HCT116 (cell line): ENCODE results near the gene LIMA1. TPM values are rescaled to one million over a fixed set of nuclear protein-coding genes. Genes with fewer than 3 reads are reported as not detected.

ENCODE experiments used
- ATAC-seq: fragments of 200-7000 bp; cut with Tn5 transposase; 2 replicates; pipeline ENCODE4 v1.9.1; 2020; ENCODE audit warnings: mild to moderate bottlenecking, moderate library complexity
- BruUV-seq: library from RNA; stranded (reverse); fragments of 400-500 nt; replicated peaks from 2 replicates; lab custom pipeline; 2021; lab: Mats Ljungman, UMichigan
- CTCF ChIA-PET: fragments of 300-600 bp; sonication (Branson Sonifier 250); formaldehyde crosslinking; loops from one replicate; lab custom pipeline; 2021; ENCODE audit warnings: antibody characterized with exemption; lab: Charles Lee
- POLR2A ChIA-PET: fragments of 300-600, 350-600 bp; sonication (Branson Sonifier 250); formaldehyde crosslinking; loops from one replicate; lab custom pipeline; 2021; ENCODE audit warnings: antibody characterized with exemption; lab: Charles Lee
- RAD21 ChIA-PET, 2 experiments: fragments of 300-600 bp; sonication (Branson Sonifier 250); formaldehyde crosslinking; loops; one replicate each; lab custom pipeline; 2023; ENCODE audit warnings: low total read pairs in 2 of 2; ENCODE audit not compliant: uncharacterized antibody in 2 of 2, unreplicated experiment in 2 of 2, low non-redundant PET in 1 of 2; lab: Charles Lee
- DNase-seq: peaks from one replicate; pipeline ENCODE4 v3.0.0-alpha.2; 2010; ENCODE audit warnings: low read depth, low spot score
- H2AFZ ChIP-seq: fragments of 200-600 bp; shearing (Covaris generic), sonication (generic); 2 replicates; pipeline ENCODE4 v1.6.1; 2017; ENCODE audit warnings: low read depth, mixed run types, mixed read lengths, antibody characterized with exemption, low read length; ENCODE audit not compliant: poor library complexity, severe bottlenecking
- H3K27ac ChIP-seq: 2 replicates; pipeline ENCODE4 v1.5.1; 2012; ENCODE audit warnings: low read depth, low read length
- H3K27me3 ChIP-seq: fragments of 200-600 bp; sonication (generic); 2 replicates; pipeline ENCODE4 v1.6.1; 2016; ENCODE audit warnings: mixed run types, low read length, mixed read lengths; ENCODE audit not compliant: insufficient read depth
- H3K36me3 ChIP-seq, 2 experiments: fragments of 200-500 bp in 1 of 2; fragments of 200-600 bp in 1 of 2; sonication (Bioruptor generic) in 1 of 2; sonication (generic) in 1 of 2; 2 replicates each; pipeline versions ENCODE4 v1.5.1 to v1.6.1; 2014 to 2016; ENCODE audit warnings: low read length in 2 of 2, inconsistent platforms in 1 of 2, mixed read lengths in 1 of 2, mixed run types in 1 of 2; ENCODE audit not compliant: insufficient read depth in 2 of 2, control insufficient read depth in 1 of 2
- H3K4me1 ChIP-seq, 2 experiments: fragments of 200-600 bp in 1 of 2; sonication (generic) in 1 of 2; 2 replicates each; pipeline versions ENCODE4 v1.5.1 to v1.6.1; 2012 to 2017; ENCODE audit warnings: low read length in 2 of 2, inconsistent platforms in 1 of 2, mild to moderate bottlenecking in 1 of 2, mixed read lengths in 1 of 2, mixed run types in 1 of 2, moderate library complexity in 1 of 2; ENCODE audit not compliant: insufficient read depth in 2 of 2, control insufficient read depth in 1 of 2
- H3K4me2 ChIP-seq: fragments of 200-600 bp; sonication (generic); 2 replicates; pipeline ENCODE4 v1.6.1; 2017; ENCODE audit warnings: mixed run types, low read length, mixed read lengths
- H3K4me3 ChIP-seq, 2 experiments: fragments of 200-600 bp in 1 of 2; sonication (generic) in 1 of 2; replicated peaks in 1 of 2; 2 replicates each; pipeline ENCODE4 v1.5.1; 2011 to 2016; ENCODE audit warnings: low read length in 2 of 2, control low read depth in 1 of 2, low read depth in 1 of 2, mild to moderate bottlenecking in 1 of 2, mixed read lengths in 1 of 2, mixed run types in 1 of 2
- H3K79me2 ChIP-seq: fragments of 200-600 bp; sonication (generic); 2 replicates; pipeline ENCODE4 v1.6.1; 2017; ENCODE audit warnings: mild to moderate bottlenecking, mixed run types, low read length, moderate library complexity, mixed read lengths; ENCODE audit not compliant: insufficient read depth
- H3K9ac ChIP-seq: fragments of 200-600 bp; sonication (generic); 2 replicates; pipeline ENCODE4 v1.6.1; 2016; ENCODE audit warnings: low read length, mixed read lengths
- H3K9me2 ChIP-seq: fragments of 200-600 bp; sonication (generic), shearing (Covaris generic); 2 replicates; pipeline ENCODE4 v1.6.1; 2017; ENCODE audit warnings: mixed run types, mild to moderate bottlenecking, moderate library complexity; ENCODE audit not compliant: insufficient read depth
- H3K9me3 ChIP-seq, 2 experiments: fragments of 200-500 bp in 1 of 2; fragments of 200-600 bp in 1 of 2; sonication (Bioruptor generic) in 1 of 2; sonication (generic) in 1 of 2; 2 replicates each; pipeline ENCODE4 v1.6.1; 2014 to 2017; ENCODE audit warnings: low read length in 2 of 2, mixed read lengths in 2 of 2, inconsistent platforms in 1 of 2, low read depth in 1 of 2, mild to moderate bottlenecking in 1 of 2, mixed run types in 1 of 2, moderate library complexity in 1 of 2; ENCODE audit not compliant: control insufficient read depth in 1 of 2, insufficient read depth in 1 of 2
- H4K20me1 ChIP-seq: fragments of 200-600 bp; sonication (generic), shearing (Covaris generic); 2 replicates; pipeline ENCODE4 v1.6.1; 2017; ENCODE audit warnings: mixed run types, mild to moderate bottlenecking, moderate library complexity; ENCODE audit not compliant: insufficient read depth
- CTCF ChIP-seq, 3 experiments: fragments of 200-600 bp in 1 of 3; sonication (generic) in 1 of 3; IDR thresholded peaks in 2 of 3; conservative IDR thresholded peaks in 1 of 3; 2 replicates each; pipeline ENCODE4 v1.5.1; 2012 to 2017; ENCODE audit warnings: low read depth in 2 of 3, low read length in 2 of 3, antibody characterized with exemption in 1 of 3, borderline replicate concordance in 1 of 3, control low read depth in 1 of 3, mild to moderate bottlenecking in 1 of 3, mixed read lengths in 1 of 3, mixed run types in 1 of 3, moderate library complexity in 1 of 3; ENCODE audit not compliant: insufficient read depth in 1 of 3
- RAD21 ChIP-seq: IDR thresholded peaks from 2 replicates; pipeline ENCODE4 v1.6.1; 2012; ENCODE audit warnings: low read depth, mild to moderate bottlenecking
- REST ChIP-seq: IDR thresholded peaks from 2 replicates; pipeline ENCODE4 v1.6.1; 2012; ENCODE audit warnings: low read depth
- SIN3A ChIP-seq: IDR thresholded peaks from 2 replicates; pipeline ENCODE4 v1.6.1; 2012; ENCODE audit warnings: low read depth
- SP1 ChIP-seq: IDR thresholded peaks from 2 replicates; pipeline ENCODE4 v1.6.1; 2012; ENCODE audit warnings: low read depth
- SRF ChIP-seq: IDR thresholded peaks from 2 replicates; pipeline ENCODE4 v1.6.1; 2012; ENCODE audit warnings: low read depth
- YY1 ChIP-seq: IDR thresholded peaks from 2 replicates; pipeline ENCODE4 v1.6.1; 2011; ENCODE audit warnings: low read length, low read depth, moderate library complexity, mild to moderate bottlenecking; ENCODE audit not compliant: insufficient replicate concordance; ENCODE audit errors: extremely low read depth
- ZBTB33 ChIP-seq: IDR thresholded peaks from 2 replicates; pipeline ENCODE4 v1.6.1; 2011; ENCODE audit warnings: mild to moderate bottlenecking, low read length, moderate library complexity; ENCODE audit not compliant: insufficient replicate concordance; ENCODE audit errors: extremely low read depth
- ZFX ChIP-seq: fragments of 450-650 bp; IDR thresholded peaks from 2 replicates; pipeline ENCODE4 v1.6.1; 2017
- intact Hi-C: fragments of 100-400 bp; cut with micrococcal nuclease; formaldehyde crosslinking; loops from 2 replicates; pipeline ENCODE4 v1.10.0; 2022
- total RNA-seq: library from RNA; stranded (reverse); gene quantifications from one replicate; pipeline ENCODE4 v1.2.1, GENCODE V29; 2021; ENCODE audit not compliant: unreplicated experiment

LIMA1 gene
- total RNA-seq, 1 experiment from 2014 or later, result 79.6 TPM

GRCh38 chr12:50185301-50185895, 97.9 kb downstream of the LIMA1 start:
- no TSS peak for BruUV-seq
- CTCF ChIA-PET, result interaction anchor here (1.3 kb wide), 1 partner anchor 9 kb away, joined by 4 read pairs; no protein-coding TSS in a partner anchor
- H4K20me1 ChIP-seq, result 0 out of 2 replicates have a peak, but pooled peaks cover 4% of the 10 kb centered on the region
- RAD21 ChIA-PET, result interaction anchor here in 1 of 2 experiments (1.2 kb wide), 1 partner anchor 129 kb away, joined by 3 read pairs; no protein-coding TSS in a partner anchor
- no peaks in the 10 kb centered on the region for H3K79me2 ChIP-seq
- no peak overlapping the region for H3K4me2 ChIP-seq
- H3K27ac ChIP-seq, result no peak overlapping the region
- ATAC-seq (no peak), DNase-seq (no peak)
- no peaks in the 10 kb centered on the region for H3K9me3 ChIP-seq
- no peaks in the 10 kb centered on the region for H3K27me3 ChIP-seq
- TF ChIP-seq ZFX (no peak), SIN3A (no peak), YY1 (no peak), CTCF (IDR thresholded peaks at IDR 0.05 in 2 of 3, conservative IDR thresholded peaks at IDR 0.05 in 1 of 3; ENCODE audit: borderline replicate concordance in 1 of 3, insufficient read depth in 1 of 3, low read depth in 2 of 3, low read length in 2 of 3) (no peak), SRF (no peak), SP1 (no peak), REST (no peak), ZBTB33 (no peak), RAD21 (no peak)
- no peak overlapping the region for H2AFZ ChIP-seq
- no peaks in the 10 kb centered on the region for H3K4me1 ChIP-seq
- intact Hi-C loops, result loop anchor here (10.0 kb wide), 1 partner anchor 411 kb away; no protein-coding TSS in a partner anchor
- peaks cover 0 to 19% of the 10 kb centered on the region in 2 experiments; a peak in 1 of 4 replicates for H3K36me3 ChIP-seq
- POLR2A ChIA-PET, result no interaction called here
- H3K9ac ChIP-seq, result no peak overlapping the region
- no peak overlapping the region for H3K4me3 ChIP-seq
- H3K9me2 ChIP-seq, result no peaks in the 10 kb centered on the region
